GM19438 (cell line): ENCODE measurements around the gene TIMP3.
"Not testable (repeated sequence)": the region's sequence is repeated elsewhere in the genome, so short reads cannot be mapped to it uniquely, and the experiment has no call there.

ENCODE experiments used
- ATAC-seq: cut with Tn5 transposase; IDR thresholded peaks from one replicate; pipeline ENCODE4 v1.9.1; 2021; ENCODE audit warnings: low read depth; ENCODE audit not compliant: unreplicated experiment

The TIMP3 gene

DNA sequence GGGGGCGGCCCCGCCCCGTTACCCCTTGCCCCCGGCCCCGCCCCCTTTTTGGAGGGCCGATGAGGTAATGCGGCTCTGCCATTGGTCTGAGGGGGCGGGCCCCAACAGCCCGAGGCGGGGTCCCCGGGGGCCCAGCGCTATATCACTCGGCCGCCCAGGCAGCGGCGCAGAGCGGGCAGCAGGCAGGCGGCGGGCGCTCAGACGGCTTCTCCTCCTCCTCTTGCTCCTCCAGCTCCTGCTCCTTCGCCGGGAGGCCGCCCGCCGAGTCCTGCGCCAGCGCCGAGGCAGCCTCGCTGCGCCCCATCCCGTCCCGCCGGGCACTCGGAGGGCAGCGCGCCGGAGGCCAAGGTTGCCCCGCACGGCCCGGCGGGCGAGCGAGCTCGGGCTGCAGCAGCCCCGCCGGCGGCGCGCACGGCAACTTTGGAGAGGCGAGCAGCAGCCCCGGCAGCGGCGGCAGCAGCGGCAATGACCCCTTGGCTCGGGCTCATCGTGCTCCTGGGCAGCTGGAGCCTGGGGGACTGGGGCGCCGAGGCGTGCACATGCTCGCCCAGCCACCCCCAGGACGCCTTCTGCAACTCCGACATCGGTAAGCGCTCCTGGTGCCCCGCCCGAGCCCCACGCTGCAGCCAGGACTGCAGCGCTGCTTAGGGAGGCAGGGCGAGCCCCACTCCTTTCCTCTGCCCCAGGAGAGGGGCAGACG lies at the start of gene TIMP3:
Gene TIMP3 (plus strand): TSS at position 169 of the 700 bp plus-strand sequence. CDS start 297 bp downstream, at position 466.
- ATAC-seq: no peak

DNA sequence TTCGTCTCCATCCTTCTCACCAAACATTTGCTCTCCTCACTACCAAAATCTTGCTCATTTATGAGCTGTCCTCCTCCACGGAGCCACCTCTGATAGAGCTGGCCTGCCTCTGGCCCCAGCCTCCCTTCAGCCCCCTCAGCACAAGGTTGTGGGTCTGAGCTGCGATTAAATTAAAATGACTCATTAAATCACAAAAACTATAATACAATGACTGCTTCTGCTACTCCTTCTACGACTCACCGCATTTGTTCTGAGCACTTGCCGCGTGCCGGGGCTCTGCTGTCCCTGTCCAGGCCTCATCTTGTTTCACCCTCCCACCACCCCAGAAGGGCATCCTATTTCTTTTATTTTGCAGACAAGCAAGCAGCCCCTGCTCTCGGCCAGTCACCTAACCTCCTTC lies 49.2 kb upstream of the TIMP3 start:
- ATAC-seq: no peak

DNA sequence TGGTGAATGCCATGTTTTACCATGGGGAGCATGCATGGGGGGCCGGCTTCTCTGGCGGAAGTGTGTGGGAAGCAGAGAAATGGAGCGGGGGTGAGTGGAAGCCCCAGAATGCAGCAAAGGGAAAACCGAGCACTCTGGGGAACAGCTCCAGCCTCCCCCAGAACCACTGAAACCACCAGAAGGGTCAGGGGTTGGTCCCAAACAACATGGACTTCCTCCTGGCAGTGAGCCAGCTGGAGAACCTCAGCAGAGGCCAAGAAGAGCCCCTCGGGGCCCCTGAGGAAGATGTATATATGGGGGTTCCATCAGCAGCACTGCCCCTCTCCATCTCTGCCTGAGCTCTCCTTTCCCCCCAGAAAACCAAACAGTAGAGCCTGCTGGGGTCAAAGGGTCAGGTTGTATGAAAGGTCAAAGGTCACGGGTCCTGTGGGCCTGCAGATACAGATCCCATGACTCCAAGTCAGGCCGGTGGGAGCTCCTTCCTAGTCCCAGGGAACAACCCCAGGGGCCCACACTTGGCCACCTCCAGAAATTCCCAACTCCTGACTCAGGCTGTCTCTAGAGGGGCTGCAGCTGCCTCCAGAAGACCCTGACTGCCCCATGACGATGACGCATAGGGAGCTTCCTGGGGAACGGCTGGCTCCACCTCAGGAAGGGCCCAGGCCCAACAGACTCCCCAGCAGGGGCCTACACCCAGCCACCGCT lies 48.5 kb upstream of the TIMP3 start:
- ATAC-seq: no peak

DNA sequence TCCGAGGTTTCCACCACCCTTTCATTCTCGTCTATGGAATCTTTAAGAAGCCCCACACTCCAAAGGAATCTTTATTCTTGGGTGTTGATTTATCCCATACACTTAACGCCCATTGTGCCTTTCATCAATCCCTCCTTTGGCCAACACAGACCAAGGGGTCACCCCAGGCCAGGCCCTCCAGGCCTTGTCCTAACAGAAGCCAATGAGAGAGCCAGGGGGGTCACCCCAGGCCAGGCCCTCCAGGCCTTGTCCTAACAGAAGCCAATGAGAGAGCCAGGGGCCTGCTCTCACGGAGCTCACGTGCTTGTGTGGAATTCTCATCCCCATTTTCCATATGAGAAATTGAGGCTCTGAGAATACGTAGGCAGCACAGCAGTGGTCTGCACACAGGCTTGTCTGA lies 47.9 kb upstream of the TIMP3 start:
- ATAC-seq: no peak

DNA sequence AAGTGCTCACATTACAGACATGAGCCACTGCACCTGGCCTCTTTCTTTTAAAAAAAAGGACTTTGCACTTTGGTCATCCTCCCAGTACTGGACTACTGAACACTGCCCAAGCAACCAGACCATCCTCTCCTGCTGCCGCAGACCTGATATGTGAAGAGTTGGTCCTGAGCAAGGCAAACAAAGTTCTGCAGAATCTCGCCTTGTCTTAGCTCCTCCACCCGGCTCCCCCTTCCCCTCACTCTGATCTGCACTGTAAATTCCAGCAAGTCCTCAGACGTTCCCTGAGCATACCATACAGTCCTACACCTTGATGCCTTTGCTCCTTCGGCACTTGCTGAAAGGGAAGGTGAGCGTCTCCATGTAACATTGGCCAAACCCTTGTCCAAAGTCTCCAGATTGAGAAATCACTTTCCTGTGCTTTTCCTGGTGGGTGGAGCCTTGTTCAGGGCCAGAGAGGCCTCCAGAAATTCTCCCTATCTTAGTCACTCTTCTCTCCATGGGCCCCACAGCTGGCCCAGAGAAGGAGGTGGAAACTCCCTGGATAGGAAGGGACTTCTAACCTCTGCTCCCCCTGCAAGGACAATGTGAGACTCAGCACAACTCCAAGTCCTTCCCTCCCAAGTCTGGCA lies 47.0 kb upstream of the TIMP3 start:
- no peak for ATAC-seq

DNA sequence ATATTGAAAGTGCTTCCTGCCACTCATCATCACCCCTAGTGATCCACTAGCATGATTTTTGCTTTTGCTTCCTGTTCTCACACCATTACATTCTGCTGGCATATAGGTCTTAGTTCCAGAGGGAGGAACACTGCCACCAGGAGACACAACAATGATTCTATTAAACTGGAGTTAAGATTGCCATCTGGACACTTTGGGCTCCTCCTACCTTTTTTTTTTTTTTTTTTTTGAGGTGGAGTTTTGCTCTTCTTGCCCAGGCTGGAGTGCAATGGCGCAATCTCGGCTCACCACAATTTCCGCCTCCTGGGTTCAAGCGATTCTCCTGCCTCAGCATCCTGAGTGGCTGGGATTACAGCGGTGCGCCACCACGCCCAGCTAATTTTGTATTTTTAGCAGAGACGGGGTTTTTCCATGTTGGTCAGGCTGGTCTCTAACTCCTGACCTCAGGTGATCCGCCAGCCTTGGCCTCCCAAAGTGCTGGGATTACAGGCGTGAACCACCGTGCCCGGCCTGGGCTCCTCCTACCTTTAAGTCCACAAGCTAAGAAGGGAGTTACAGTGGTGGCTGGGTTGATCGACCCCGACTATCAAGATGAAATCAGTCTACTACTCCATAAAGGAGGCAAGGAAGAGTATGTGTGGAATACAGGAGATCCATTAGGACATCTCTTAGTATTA lies 44.3 kb upstream of the TIMP3 start:
- ATAC-seq: not testable (repeated sequence)

DNA sequence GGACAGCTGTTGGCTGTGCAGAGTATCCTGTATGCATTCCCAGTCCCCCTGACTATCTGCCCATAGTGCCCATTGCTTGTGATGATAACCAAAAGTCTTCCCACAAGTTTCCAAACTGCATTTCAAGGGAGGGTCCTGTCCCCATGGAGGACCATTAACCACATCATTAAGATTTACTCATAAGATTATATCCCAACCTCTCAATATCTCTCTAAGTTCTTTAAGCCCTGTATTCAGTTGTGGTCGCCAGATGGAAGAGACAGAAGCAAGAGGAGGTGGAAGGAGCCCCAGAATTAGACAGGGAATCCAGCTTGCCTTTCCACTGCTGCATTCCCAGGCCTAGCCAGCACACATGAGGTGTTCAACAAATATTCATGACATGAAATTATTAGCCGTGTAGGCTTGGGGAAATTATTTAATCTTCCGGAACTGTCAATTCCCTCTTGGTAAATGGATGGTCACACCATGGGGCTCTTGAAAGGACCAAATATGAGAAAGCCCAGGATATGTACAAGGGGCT lies 42.6 kb upstream of the TIMP3 start:
- ATAC-seq: no peak

DNA sequence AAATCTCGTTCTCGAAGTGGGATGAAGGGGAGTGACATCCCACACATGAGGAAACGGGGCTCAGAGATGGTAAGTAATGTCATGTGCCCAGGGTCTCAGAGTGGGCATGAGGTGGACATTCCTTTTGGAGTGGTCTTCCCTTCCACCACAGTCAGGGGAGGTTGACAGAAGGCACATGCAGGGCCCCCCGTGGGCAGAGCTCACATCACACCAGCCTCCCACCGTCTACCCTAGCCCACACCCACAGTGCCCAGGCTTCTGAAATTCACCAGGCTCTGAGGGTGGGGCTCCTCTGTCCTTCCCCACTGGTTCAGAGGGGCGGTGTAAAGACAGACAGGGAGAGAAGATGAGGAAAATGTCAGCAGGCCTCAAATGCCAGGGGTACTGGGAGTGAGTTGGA lies 41.1 kb upstream of the TIMP3 start:
- ATAC-seq: no peak

DNA sequence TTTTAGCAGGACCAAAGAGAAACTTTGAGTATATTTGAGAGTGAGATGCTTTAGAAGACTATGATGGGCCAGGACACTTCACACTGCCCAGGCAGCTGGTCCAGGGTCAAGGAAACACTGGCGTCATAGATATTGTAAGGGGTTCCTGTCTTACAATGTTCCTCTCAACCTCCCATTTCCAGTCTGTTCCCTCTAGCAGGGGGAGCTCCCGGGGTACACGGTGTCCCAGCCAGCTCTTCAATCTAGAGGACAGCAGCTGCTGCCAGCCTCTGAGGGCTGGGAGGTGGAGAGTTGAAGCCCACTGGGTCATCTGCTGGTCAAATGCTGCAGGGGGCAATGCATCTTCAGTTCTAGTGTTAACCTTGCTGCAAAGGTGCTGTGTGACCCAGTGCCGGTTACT lies 40.7 kb upstream of the TIMP3 start:
- ATAC-seq: no peak

DNA sequence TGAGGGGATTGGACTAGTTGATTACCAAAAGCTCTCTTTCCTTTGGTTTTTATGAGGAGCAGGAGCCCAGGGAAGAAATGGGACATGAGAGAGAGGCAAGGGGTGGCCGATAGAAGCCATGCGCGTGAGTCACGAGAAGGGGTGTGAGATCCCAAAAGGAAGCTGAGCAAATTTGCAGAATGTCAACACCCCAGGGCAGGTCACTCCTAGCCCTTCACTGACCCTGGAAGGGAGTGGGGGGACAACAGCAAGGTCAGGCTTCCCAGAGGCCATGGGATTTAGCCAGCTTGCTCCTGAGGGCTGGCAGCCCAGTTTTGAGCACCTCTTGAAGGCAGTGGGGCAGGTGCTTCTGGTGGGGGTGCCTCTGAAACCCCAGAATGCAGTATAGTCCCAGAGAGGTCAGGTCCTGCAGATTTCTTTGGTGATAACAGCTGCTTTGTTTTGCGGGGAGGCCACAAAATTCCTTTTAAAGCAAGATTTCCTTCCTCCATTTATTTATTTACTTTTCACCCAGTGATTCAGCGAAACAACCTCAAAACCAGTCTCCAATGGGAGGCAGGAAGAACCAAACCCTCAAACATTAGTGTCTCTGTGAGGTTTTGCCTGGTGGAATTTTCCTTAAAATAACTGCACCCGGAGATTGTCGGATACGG lies 40.1 kb upstream of the TIMP3 start:
- no peak for ATAC-seq

DNA sequence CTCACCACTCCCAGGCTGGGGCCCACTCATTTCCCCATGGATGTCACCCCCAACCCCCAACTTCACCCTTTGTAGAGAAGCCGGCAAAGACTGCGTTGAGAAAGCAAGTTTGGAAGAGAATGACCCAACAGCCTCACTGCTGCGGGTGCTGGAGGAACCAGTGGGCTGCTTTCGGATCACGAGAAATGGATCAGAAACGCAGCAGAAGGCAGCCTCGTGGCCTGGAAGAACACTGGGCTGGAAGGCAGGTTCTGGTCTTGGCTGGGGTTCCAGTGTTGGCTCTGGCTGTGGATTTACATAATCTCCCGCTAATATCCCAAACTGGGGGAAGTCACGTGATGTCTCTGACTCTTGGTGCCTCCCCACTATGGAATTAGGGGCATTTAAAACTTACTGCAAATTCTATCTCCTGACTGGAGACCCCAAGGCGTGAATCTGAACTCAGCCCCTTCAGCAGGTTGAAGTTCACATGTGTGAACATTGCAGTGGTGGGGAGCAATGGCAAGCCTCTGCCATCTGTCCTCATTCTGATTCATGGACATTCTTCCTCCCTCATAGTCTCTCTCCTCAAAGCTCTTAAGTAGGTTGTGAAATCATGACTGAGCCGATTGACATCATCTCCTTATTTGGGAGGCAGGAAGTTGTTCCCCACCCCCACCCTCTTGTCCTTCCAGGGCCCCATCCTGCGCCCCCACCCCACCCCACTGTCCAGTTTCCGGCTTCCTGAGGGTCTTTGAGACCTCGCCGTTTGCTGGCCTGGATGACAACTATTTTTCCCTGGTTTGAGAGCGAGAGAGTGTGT lies 37.0 kb upstream of the TIMP3 start:
- no peak for ATAC-seq

DNA sequence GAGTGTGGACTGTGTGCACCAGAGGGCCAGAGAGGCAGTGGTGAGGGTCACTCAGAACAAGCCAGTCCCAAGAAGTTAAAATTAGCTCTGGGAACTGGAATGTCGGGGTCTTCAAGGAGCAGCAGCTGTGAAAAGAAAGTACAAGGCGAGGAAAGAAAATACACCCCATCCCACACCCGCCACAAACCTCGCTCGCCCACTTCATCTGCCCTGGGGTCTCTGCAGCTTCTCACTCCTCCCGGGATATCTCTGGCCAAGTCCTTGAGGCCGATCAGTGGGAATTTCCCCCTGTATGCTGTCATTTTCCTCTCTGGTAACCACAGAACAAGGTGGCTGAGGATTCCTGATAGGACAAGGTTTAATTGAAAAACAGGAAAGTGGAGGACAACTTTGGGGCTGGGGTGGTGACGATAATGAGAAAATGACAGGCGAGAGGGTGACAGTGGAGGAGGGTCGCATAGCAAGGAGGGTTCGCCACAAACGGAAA lies 36.3 kb upstream of the TIMP3 start:
- no peak for ATAC-seq

DNA sequence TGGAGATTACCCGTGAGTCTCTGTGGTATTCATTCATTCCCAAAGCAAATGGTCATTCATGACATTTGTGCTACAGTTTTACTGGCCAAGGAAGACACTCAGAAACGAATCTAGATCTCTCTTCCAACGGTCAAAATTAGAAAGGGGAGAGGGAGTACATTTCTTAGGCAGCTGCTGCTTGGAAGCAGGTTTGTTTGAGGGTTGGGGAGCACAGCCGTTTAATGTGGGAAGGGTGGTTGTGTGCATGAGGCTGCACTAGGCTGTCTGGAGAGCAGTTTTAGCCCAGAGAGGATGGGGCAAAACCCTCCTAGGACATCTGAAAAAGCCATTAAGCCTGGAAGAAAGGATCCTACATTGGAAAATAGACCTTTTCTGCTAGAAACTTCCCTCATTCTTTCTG lies 29.7 kb upstream of the TIMP3 start:
- ATAC-seq: no peak

DNA sequence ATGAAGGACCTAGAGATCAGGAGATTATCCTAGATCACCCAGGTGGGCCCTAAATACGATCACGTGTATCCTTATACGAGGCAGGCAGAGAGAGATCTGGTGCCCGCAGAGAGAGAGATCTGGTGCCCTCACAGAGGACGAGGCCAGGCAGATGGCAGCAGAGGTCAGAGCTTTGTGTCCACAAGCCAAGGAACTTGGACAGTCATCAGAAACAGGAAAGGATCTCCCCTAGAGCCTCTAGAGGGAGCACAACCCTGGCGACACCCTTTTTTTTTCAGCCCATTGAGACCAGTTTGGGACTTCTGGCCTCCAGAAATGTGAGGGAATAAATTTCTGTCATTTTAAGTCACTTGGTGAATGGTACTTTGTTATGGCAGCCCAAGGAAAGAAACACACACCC lies 25.5 kb upstream of the TIMP3 start:
- no peak for ATAC-seq

DNA sequence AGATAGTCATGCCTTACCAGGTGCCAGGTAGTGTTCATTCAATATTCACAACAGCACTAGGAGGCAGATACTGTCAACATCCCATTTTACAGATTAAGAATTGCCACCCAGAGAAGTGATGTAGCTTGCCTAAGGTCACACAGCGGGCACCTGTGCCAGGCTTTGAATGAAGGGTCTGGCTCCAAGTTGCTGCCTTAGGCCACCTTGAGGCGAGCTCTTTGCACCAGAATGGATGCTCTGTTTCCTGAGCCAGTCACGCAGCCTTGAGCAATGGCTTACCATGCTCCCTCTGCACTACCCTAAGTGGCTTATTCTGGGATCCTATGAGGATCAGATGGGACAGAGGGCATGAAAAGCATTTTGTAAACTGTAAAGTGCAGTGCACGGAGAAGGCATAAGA lies 25.1 kb upstream of the TIMP3 start:
- no peak for ATAC-seq

DNA sequence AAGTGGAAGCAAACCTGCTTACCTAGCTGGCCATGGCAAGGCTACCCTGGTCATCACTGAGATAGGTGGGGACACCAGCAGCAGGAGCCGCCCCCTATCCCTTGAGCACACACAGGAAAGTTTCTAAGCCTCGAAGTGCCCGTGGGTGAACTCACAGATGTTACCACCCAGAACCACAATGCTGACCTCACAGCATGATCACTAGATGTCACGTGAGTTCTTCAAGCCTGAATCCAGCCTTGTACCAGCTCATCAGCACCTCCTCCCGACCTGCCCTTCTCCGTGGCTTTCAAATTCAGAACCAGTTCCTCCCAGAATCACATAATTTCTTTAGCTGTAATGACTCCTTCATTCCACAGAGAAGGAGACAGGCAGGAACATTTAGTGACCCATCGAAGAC lies 24.7 kb upstream of the TIMP3 start:
- no peak for ATAC-seq

DNA sequence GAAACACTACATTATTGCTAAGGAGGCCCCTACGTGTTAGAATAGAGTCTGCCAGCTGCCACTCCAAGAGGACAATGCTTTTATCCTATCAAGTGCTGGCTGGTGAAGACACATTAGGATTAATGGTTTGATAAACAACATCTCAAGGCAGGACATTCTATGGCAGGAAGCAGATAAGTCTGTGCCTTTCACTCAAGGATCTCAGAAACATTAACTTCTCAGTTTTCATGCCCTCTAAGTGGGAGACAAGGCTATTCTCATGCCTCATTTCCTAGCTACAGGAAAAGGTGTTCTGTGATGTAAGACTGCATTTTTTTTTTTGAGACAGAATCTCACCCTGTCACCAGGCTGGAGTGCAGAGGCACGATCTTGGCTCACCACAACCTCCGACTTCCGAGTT lies 23.5 kb upstream of the TIMP3 start:
- ATAC-seq: no peak

DNA sequence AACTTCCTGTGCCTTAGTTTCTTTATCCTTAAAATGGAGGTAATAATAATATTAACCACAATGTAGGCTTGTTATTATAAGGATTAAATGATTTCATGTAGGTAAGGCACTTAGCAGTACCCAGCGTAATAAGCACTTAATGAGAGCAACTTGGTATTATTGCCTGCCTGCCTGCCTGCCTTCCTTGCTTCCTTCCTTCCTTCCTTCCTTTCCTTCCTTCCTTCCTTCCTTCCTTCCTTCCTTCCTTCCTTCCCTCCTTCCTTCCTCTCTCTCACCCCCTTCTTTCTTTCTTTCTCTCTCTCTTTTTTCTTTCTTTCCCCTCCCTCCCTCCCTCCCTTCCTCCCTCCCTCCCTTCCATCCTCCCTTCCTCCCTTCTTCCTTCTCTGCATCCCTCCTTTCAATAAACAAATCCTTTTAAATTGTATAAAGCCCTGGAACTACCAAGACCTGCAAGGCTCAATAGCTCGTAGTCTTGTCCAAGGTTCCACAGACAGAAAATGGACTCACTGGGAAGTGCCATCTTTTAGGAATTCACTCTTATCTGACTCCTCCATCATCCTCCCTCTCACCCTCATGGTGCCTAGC lies 20.7 kb upstream of the TIMP3 start:
- no peak for ATAC-seq

DNA sequence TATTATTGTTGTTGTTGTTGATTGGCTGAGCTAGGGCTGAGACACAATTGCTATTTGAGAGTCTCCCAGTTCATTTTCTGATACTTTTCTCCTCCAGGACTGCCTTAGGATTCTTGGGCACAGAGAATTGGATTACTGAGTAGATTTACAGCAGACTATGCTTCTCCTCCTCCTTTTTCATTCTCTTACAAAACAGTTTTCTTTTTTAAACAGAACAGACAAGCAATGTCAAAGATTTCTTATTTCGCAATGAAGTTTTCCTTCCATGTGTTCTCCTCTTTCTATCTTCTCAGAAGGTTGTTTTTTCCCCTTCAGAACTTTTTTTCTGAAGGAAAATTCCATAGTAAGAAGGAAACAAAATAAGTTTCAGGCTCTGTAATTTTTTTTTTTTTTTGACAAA lies 19.8 kb upstream of the TIMP3 start:
- no peak for ATAC-seq
